Measurements from ENCODE around the gene MAP3K15.

DNA sequence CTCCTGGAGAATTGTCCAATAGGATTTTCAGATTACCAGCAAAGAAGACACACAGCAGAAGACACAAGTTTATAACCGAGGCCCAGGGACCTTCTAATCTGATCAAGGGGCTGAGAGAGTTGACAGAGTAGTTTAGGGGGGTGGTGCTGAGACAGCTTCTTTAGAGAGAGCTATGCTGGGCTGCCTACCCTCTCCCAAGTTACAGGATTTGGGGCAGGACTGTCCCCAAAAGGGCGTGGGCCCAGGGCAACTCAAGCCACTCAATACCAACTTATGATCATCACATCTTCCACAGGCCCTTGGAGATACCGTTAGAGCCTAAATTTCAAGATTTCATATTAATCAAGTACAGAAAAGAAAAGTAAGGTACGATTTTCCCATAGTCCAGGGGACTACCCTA, 128.6 kb downstream of the MAP3K15 start:
- TF ChIP-seq, protein P1, sequence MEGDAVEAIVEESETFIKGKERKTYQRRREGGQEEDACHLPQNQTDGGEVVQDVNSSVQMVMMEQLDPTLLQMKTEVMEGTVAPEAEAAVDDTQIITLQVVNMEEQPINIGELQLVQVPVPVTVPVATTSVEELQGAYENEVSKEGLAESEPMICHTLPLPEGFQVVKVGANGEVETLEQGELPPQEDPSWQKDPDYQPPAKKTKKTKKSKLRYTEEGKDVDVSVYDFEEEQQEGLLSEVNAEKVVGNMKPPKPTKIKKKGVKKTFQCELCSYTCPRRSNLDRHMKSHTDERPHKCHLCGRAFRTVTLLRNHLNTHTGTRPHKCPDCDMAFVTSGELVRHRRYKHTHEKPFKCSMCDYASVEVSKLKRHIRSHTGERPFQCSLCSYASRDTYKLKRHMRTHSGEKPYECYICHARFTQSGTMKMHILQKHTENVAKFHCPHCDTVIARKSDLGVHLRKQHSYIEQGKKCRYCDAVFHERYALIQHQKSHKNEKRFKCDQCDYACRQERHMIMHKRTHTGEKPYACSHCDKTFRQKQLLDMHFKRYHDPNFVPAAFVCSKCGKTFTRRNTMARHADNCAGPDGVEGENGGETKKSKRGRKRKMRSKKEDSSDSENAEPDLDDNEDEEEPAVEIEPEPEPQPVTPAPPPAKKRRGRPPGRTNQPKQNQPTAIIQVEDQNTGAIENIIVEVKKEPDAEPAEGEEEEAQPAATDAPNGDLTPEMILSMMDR (conservative IDR thresholded peaks at IDR 0.05; ENCODE audit: low read depth, low read length): no peak
- TF ChIP-seq EZH2phosphoT487 (IDR thresholded peaks at IDR 0.05; ENCODE audit: borderline replicate concordance, low read length): no peak
- no peak for TF ChIP-seq EZH2 (IDR thresholded peaks at IDR 0.05; ENCODE audit: low read length, unreplicated experiment)
